HCT116 (cell line): ENCODE measurements around the gene RWDD1. TPM values are rescaled to one million over a fixed set of nuclear protein-coding genes. Genes with fewer than 3 reads are reported as not detected.

Experiments used
- ATAC-seq: fragments of 200-7000 bp; cut with Tn5 transposase; 2 replicates; pipeline ENCODE4 v1.9.1; 2020; ENCODE audit warnings: mild to moderate bottlenecking, moderate library complexity
- BruUV-seq: library from RNA; stranded (reverse); fragments of 400-500 nt; replicated peaks from 2 replicates; lab custom pipeline; 2021; lab: Mats Ljungman, UMichigan
- CTCF ChIA-PET: fragments of 300-600 bp; sonication (Branson Sonifier 250); formaldehyde crosslinking; loops from one replicate; lab custom pipeline; 2021; ENCODE audit warnings: antibody characterized with exemption; lab: Charles Lee
- POLR2A ChIA-PET: fragments of 300-600, 350-600 bp; sonication (Branson Sonifier 250); formaldehyde crosslinking; loops from one replicate; lab custom pipeline; 2021; ENCODE audit warnings: antibody characterized with exemption; lab: Charles Lee
- RAD21 ChIA-PET, 2 experiments: fragments of 300-600 bp; sonication (Branson Sonifier 250); formaldehyde crosslinking; loops; one replicate each; lab custom pipeline; 2023; ENCODE audit warnings: low total read pairs in 2 of 2; ENCODE audit not compliant: uncharacterized antibody in 2 of 2, unreplicated experiment in 2 of 2, low non-redundant PET in 1 of 2; lab: Charles Lee
- DNase-seq: peaks from one replicate; pipeline ENCODE4 v3.0.0-alpha.2; 2010; ENCODE audit warnings: low read depth, low spot score
- H2AFZ ChIP-seq: fragments of 200-600 bp; shearing (Covaris generic), sonication (generic); 2 replicates; pipeline ENCODE4 v1.6.1; 2017; ENCODE audit warnings: low read depth, mixed run types, mixed read lengths, antibody characterized with exemption, low read length; ENCODE audit not compliant: poor library complexity, severe bottlenecking
- H3K27ac ChIP-seq: 2 replicates; pipeline ENCODE4 v1.5.1; 2012; ENCODE audit warnings: low read depth, low read length
- H3K27me3 ChIP-seq: fragments of 200-600 bp; sonication (generic); 2 replicates; pipeline ENCODE4 v1.6.1; 2016; ENCODE audit warnings: mixed run types, low read length, mixed read lengths; ENCODE audit not compliant: insufficient read depth
- H3K36me3 ChIP-seq, 2 experiments: fragments of 200-500 bp in 1 of 2; fragments of 200-600 bp in 1 of 2; sonication (Bioruptor generic) in 1 of 2; sonication (generic) in 1 of 2; 2 replicates each; pipeline versions ENCODE4 v1.5.1 to v1.6.1; 2014 to 2016; ENCODE audit warnings: low read length in 2 of 2, inconsistent platforms in 1 of 2, mixed read lengths in 1 of 2, mixed run types in 1 of 2; ENCODE audit not compliant: insufficient read depth in 2 of 2, control insufficient read depth in 1 of 2
- H3K4me1 ChIP-seq, 2 experiments: fragments of 200-600 bp in 1 of 2; sonication (generic) in 1 of 2; 2 replicates each; pipeline versions ENCODE4 v1.5.1 to v1.6.1; 2012 to 2017; ENCODE audit warnings: low read length in 2 of 2, inconsistent platforms in 1 of 2, mild to moderate bottlenecking in 1 of 2, mixed read lengths in 1 of 2, mixed run types in 1 of 2, moderate library complexity in 1 of 2; ENCODE audit not compliant: insufficient read depth in 2 of 2, control insufficient read depth in 1 of 2
- H3K4me2 ChIP-seq: fragments of 200-600 bp; sonication (generic); 2 replicates; pipeline ENCODE4 v1.6.1; 2017; ENCODE audit warnings: mixed run types, low read length, mixed read lengths
- H3K4me3 ChIP-seq, 2 experiments: fragments of 200-600 bp in 1 of 2; sonication (generic) in 1 of 2; replicated peaks in 1 of 2; 2 replicates each; pipeline ENCODE4 v1.5.1; 2011 to 2016; ENCODE audit warnings: low read length in 2 of 2, control low read depth in 1 of 2, low read depth in 1 of 2, mild to moderate bottlenecking in 1 of 2, mixed read lengths in 1 of 2, mixed run types in 1 of 2
- H3K79me2 ChIP-seq: fragments of 200-600 bp; sonication (generic); 2 replicates; pipeline ENCODE4 v1.6.1; 2017; ENCODE audit warnings: mild to moderate bottlenecking, mixed run types, low read length, moderate library complexity, mixed read lengths; ENCODE audit not compliant: insufficient read depth
- H3K9ac ChIP-seq: fragments of 200-600 bp; sonication (generic); 2 replicates; pipeline ENCODE4 v1.6.1; 2016; ENCODE audit warnings: low read length, mixed read lengths
- H3K9me2 ChIP-seq: fragments of 200-600 bp; sonication (generic), shearing (Covaris generic); 2 replicates; pipeline ENCODE4 v1.6.1; 2017; ENCODE audit warnings: mixed run types, mild to moderate bottlenecking, moderate library complexity; ENCODE audit not compliant: insufficient read depth
- H3K9me3 ChIP-seq, 2 experiments: fragments of 200-500 bp in 1 of 2; fragments of 200-600 bp in 1 of 2; sonication (Bioruptor generic) in 1 of 2; sonication (generic) in 1 of 2; 2 replicates each; pipeline ENCODE4 v1.6.1; 2014 to 2017; ENCODE audit warnings: low read length in 2 of 2, mixed read lengths in 2 of 2, inconsistent platforms in 1 of 2, low read depth in 1 of 2, mild to moderate bottlenecking in 1 of 2, mixed run types in 1 of 2, moderate library complexity in 1 of 2; ENCODE audit not compliant: control insufficient read depth in 1 of 2, insufficient read depth in 1 of 2
- H4K20me1 ChIP-seq: fragments of 200-600 bp; sonication (generic), shearing (Covaris generic); 2 replicates; pipeline ENCODE4 v1.6.1; 2017; ENCODE audit warnings: mixed run types, mild to moderate bottlenecking, moderate library complexity; ENCODE audit not compliant: insufficient read depth
- CBX3 ChIP-seq: IDR thresholded peaks from 2 replicates; pipeline ENCODE4 v1.6.1; 2012; ENCODE audit warnings: low read depth
- CEBPB ChIP-seq: IDR thresholded peaks from 2 replicates; pipeline ENCODE4 v1.6.1; 2012; ENCODE audit warnings: low read depth
- EGR1 ChIP-seq: IDR thresholded peaks from 2 replicates; pipeline ENCODE4 v1.6.1; 2012; ENCODE audit warnings: low read depth
- EZH2 ChIP-seq: fragments of 200-600 bp; sonication (generic); IDR thresholded peaks from 2 replicates; pipeline ENCODE4 v1.6.1; 2017; ENCODE audit warnings: antibody characterized with exemption, mixed run types
- JUND ChIP-seq: IDR thresholded peaks from 2 replicates; pipeline ENCODE4 v1.6.1; 2012
- POLR2AphosphoS5 ChIP-seq: IDR thresholded peaks from 2 replicates; pipeline ENCODE4 v1.6.1; 2011; ENCODE audit warnings: mild to moderate bottlenecking, low read depth, low read length, moderate library complexity
- ZFX ChIP-seq: fragments of 450-650 bp; IDR thresholded peaks from 2 replicates; pipeline ENCODE4 v1.6.1; 2017
- ZNF274 ChIP-seq: fragments of 200-500 bp; sonication (Bioruptor generic); IDR thresholded peaks from 2 replicates; pipeline ENCODE4 v1.6.1; 2014; ENCODE audit warnings: mild to moderate bottlenecking, low read depth, low read length, inconsistent platforms
- intact Hi-C: fragments of 100-400 bp; cut with micrococcal nuclease; formaldehyde crosslinking; loops from 2 replicates; pipeline ENCODE4 v1.10.0; 2022
- total RNA-seq: library from RNA; stranded (reverse); gene quantifications from one replicate; pipeline ENCODE4 v1.2.1, GENCODE V29; 2021; ENCODE audit not compliant: unreplicated experiment
- TF ChIP-seq, protein P1 (sequence below): IDR thresholded peaks from 2 replicates; pipeline ENCODE4 v1.6.1; 2012
- TF ChIP-seq, protein P2 (sequence below): IDR thresholded peaks from 2 replicates; pipeline ENCODE4 v1.6.1; 2012

Gene RWDD1
- total RNA-seq, 1 experiment from 2014 or later, result 24.4 TPM

DNA sequence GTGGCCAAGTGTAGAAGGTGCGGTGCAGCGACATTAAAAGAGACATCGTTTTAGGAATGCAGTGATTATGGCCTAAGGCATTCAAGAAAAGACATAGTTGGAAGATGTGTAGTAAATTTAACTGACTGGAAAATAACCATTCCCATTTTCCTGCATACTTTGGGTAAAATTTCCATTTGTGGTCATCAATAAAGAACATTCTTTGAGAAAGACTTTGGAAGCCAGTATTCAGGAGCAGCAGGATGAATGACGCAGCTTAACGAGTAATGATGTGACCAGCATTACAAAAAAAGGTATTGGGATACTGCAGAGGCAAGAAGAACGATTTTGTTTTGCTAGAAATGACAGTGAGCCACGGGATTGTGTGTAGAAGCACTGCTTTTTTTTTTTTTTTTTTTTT lies 7.0 kb upstream of the RWDD1 start:
- Histone ChIP-seq H3K27me3 (no peaks in the 10 kb centered on the region), H3K79me2 (no peaks in the 10 kb centered on the region), H3K4me1 (peaks cover 3 to 6% of the 10 kb centered on the region in 2 experiments; a peak in 3 of 4 replicates), H3K4me3 (no peak overlapping the region), H4K20me1 (no peaks in the 10 kb centered on the region), H3K9me3 (no peaks in the 10 kb centered on the region), H3K9me2 (no peaks in the 10 kb centered on the region), H3K27ac (no peak overlapping the region), H3K9ac (no peak overlapping the region), H3K36me3 (no peaks in the 10 kb centered on the region), H2AFZ (no peak overlapping the region), H3K4me2 (no peak overlapping the region)
- no TSS peak for BruUV-seq
- no peak for ATAC-seq
- intact Hi-C loops, result no loop called here
- CTCF ChIA-PET, result interaction anchor here (0.7 to 1.4 kb wide), 2 partner anchors 29 to 277 kb away, joined by 4 read pairs; no protein-coding TSS in a partner anchor
- TF ChIP-seq ZFX (no peak), EZH2 (no peak), CEBPB (no peak), CBX3 (no peak), ZNF274 (no peak), EGR1 (no peak), JUND (no peak)
- TF ChIP-seq, protein P1, sequence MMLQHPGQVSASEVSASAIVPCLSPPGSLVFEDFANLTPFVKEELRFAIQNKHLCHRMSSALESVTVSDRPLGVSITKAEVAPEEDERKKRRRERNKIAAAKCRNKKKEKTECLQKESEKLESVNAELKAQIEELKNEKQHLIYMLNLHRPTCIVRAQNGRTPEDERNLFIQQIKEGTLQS, result no peak
- RAD21 ChIA-PET, result interaction anchor here in 1 of 2 experiments (0.7 kb wide), 1 partner anchor 82 kb away, joined by 3 read pairs; no protein-coding TSS in a partner anchor
- POLR2A ChIA-PET, result no interaction called here
- DNase-seq, result no peak

DNA sequence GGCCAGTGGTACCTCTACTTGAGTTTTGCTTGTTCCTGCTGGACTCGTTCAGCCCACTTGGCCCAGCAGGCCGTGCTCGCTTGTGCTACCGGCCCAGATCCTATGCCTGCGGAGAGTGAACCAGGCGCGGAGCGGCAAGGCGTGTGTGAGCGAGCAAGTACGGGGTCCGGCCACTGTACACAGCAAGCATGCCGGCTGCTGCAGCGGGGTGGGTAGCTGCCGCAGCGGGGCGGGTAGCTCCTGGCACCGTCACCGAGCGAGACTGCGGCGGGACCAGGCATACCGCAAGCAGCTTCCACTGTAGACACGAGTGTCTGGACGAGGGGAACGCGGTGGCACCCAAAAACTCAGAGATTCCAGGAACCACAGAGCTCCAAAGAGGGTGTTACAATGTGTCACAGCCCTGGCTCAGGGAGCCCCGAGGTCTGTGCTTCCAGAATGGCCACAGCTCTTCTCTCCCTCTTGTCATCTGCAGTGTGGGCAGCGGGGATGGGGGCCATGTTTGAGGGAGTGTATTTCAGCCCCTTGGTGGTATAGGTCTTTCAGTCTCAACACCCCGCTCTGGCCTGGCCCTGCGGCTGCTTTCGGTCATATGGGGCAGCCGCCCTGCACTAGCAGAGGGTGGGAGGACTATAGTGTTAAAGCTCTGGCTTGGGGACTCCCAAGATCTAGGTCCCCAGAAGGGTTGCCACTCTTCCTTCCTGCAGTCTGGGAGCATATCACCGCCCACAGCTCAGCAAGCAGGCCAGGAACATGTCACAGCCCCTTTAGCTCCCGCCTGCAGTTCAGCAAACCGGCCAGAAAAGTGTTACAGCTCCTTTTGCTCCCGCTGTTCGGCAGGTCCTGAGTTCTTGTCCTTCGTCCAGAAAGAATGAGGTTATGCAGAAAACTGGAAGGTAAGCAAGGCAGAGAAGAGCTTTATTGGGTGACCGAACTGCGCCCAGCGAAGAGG lies 6.1 kb upstream of the RWDD1 start:
- no TSS peak for BruUV-seq
- Histone ChIP-seq H3K4me3 (no peak overlapping the region), H3K79me2 (peaks cover 2% of the 10 kb centered on the region), H3K27me3 (no peaks in the 10 kb centered on the region), H3K27ac (no peak overlapping the region), H3K9ac (no peak overlapping the region), H3K36me3 (no peaks in the 10 kb centered on the region), H4K20me1 (no peaks in the 10 kb centered on the region), H2AFZ (no peak overlapping the region), H3K4me2 (no peak overlapping the region), H3K9me3 (no peaks in the 10 kb centered on the region), H3K9me2 (no peaks in the 10 kb centered on the region), H3K4me1 (peaks cover 12 to 15% of the 10 kb centered on the region in 2 experiments)
- ChIA-PET CTCF (interaction anchor here (1.4 kb wide), 1 partner anchor 278 kb away, joined by 4 read pairs; no protein-coding TSS in a partner anchor), RAD21 (interaction anchor here in 1 of 2 experiments (0.7 kb wide), 1 partner anchor 81 kb away, joined by 3 read pairs; no protein-coding TSS in a partner anchor), POLR2A (no interaction called here)
- ATAC-seq (no peak), DNase-seq (no peak)
- intact Hi-C loops, result no loop called here
- TF ChIP-seq POLR2AphosphoS5, result no peak
- TF ChIP-seq, protein P2, sequence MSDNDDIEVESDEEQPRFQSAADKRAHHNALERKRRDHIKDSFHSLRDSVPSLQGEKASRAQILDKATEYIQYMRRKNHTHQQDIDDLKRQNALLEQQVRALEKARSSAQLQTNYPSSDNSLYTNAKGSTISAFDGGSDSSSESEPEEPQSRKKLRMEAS, result no peak
